Occipital lobe (tissue), 2 donors: ENCODE measurements around the gene TAX1BP1. TPM values are rescaled to one million over a fixed set of nuclear protein-coding genes. Genes with fewer than 3 reads are reported as not detected.

Source experiments
- DNase-seq: peaks from one replicate; lab custom pipeline; 2025; lab: John Stamatoyannopoulos, UW
- total RNA-seq: library from RNA; depleted of rRNA; stranded (reverse); fragments of >200 nt; gene quantifications from one replicate; pipeline ENCODE4 v1.2.3, GENCODE V29; 2014

Gene TAX1BP1
- total RNA-seq, 1 donor from 2014 or later = 81.1 TPM

DNA sequence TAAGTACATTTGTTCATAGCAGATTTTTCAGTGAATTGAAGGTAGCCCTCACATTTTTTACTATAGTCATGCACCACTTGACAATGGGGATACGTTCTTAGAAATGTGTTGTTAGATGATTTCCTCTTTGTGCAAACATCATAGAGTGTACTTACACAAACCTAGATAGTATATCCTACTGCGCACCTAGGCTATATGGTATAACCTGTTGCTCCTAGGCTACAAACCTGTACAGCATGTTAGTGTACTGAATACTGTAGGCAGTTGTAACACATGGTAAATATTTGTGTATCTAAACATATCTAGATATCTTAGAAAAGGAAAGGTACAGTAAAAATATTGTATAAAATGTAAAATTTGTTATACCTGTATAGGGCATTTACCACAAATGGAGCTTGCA is 41.2 kb downstream of the TAX1BP1 start:
- DNase-seq = no peak

GRCh38 chr7:27782849-27783248 is 42.9 kb downstream of the TAX1BP1 start:
- no peak for DNase-seq

DNA sequence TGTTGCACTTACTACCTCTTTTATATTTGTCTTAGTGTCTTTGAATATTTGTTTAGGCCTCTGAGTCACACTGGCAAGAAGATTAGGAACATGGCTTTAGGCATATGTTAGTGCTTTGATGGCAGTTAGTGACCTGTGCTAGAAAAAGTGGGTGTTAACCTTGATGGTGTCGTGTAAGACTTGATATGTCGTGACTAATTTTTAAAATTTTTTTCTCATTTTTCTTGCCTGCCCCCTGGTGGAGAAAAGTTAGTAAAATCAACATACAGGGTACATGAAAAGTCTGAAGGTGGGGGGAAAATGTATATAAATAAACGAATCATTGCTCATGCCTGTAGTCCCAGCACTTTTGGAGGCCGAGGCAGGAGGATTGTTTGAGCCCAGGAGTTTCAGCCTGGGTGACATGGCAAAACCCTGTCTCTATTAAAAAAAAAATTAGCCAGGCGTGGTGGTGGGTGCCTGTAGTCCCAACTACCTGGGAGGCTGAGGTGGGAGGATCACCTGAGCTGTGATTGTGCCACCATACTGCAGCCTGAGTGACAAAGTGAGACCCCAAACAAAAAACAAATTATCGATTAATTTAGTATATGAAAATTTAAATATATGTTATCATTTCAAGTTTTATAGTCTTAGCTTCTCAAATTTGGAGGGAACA is 44.6 kb downstream of the TAX1BP1 start:
- DNase-seq = no peak

DNA sequence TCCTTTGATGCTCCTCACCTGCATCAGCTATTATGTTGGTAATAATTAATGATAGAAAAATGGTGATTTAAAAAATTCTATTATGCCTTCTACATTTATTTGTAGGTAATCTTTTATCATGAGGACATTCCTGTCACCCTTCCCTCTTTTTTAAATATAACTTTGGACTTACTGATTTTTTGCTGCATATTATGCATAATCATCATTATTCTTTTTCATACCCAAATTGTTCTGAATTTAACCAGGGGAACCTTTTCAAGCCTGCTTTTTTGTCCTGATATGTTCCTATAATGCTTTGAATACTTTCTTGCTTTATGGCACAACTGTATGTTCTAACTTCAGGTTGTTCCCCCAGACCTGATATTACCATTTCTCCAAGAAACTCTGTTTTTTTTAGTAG is 48.5 kb downstream of the TAX1BP1 start:
- DNase-seq = no peak

- no peak for DNase-seq
Observed at GRCh38 chr7:27793780-27794179, 53.8 kb downstream of the TAX1BP1 start.

DNA sequence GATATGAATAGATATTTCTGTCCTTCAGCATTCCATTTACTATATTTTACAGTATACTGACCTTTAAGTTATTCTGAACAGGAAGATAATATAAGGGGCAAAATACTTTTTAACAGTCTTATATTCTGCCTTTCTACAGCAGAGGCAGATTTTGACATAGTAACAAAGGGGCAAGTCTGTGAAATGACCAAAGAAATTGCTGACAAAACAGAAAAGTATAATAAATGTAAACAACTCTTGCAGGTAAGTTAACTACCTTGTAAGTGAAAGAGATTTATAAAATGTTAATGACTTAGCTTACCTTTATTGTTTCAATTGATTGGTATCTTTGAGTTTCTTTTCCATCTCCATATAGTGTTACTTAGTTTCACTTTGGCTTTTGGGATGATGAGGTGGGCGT is 56.0 kb downstream of the TAX1BP1 start:
- DNase-seq = no peak

DNA sequence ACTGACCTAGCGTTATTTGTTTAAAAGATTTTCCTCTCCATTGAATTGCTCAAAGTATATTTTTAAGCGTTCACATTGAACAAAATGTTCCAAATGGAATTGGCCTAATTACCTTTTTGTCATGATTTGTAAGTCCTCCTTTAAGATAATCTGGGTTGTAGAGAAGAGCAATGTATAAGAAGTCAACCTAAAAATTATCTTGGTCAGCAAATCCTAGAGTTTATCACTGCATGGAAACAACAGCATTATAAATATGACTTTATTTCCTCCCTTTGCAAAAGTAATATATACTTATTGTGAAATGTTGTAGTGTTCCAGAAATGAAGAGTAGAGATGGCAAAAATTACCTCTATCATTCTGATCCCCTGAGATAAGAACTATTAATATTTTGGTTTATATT is 59.2 kb downstream of the TAX1BP1 start:
- DNase-seq = no peak

GRCh38 chr7:27802999-27803398 is 63.0 kb downstream of the TAX1BP1 start:
- no peak for DNase-seq

DNA sequence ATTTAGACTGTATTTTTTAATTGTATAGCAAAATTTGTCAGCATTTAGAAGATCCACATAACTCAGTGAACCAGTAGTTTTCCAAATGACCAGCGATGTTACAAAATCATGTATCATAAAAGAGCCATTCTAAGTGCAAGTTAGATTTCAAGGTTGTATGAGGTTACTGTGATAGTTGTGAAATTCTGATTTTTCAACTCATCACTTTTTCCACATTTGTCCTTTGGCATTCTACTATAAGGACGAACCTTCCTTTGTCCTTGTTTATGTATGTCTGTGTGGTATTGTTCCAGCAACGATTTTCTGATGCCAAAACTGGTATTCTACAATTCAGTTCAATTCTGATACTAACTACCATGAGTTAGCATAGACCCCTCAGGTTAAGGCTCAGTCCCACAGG is 64.2 kb downstream of the TAX1BP1 start:
- no peak for DNase-seq

DNA sequence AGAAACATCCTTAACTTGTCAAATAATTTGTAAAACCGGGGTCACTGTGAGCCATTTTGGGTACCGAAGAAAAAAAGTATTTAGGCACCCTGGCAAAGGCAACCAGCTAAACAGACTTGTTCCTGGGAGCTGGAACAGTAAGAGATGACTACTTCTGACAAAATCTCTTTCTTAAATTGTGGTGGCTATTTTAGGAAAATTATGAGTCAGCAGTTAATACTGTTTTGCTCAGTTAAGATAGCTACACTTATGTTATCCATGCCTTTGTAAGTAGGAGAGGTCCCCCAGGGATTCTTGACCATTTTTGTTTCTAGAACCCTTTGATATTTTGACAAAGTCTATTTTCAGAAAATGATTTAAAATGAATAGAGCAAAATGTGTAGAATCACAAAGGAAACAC is 68.7 kb downstream of the TAX1BP1 start:
- DNase-seq = no peak

DNA sequence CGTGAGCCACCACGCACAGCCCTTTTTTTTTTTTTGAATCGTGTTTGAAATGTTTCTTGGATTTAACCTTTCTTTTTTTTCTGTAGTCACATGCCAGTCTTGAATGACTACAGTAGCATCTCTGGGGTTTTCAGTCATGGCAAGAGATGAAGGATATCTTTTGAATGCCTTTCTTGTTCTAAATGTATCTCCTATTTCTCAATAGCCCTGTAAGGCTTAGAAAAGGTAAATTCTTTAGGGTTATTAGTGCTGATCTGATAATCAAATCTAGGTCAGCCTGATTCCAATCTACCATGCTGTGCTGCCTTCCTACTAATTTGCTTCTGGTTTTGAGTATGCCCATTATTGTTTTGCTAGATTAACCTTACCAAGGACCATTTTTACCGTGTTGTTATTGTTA is 70.2 kb downstream of the TAX1BP1 start:
- DNase-seq = no peak

- no peak for DNase-seq
Observed at GRCh38 chr7:27812706-27813105, 72.7 kb downstream of the TAX1BP1 start.

GRCh38 chr7:27822245-27822644 is 82.3 kb downstream of the TAX1BP1 start:
- DNase-seq = no peak

DNA sequence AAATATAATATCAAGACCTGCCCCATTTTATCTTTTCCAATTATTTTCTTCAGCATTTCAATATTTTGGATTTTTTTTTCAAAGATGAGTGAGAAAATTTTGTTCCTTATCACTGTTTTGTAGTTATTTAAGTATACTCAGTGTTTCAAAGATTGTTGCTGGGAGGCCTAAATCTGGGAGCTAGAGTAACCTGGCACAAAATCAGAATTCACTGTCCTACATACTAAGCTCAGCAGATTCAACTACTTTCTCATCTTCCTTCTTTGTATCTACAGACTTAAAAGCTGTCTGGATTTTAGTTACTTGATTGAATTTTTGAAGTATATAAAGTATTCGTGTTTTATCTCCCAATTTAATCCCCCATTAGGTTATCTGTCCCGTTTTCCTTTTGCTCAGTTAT is 85.9 kb downstream of the TAX1BP1 start:
- DNase-seq = no peak

- no peak for DNase-seq
Observed at GRCh38 chr7:27826357-27826756, 86.4 kb downstream of the TAX1BP1 start.

DNA sequence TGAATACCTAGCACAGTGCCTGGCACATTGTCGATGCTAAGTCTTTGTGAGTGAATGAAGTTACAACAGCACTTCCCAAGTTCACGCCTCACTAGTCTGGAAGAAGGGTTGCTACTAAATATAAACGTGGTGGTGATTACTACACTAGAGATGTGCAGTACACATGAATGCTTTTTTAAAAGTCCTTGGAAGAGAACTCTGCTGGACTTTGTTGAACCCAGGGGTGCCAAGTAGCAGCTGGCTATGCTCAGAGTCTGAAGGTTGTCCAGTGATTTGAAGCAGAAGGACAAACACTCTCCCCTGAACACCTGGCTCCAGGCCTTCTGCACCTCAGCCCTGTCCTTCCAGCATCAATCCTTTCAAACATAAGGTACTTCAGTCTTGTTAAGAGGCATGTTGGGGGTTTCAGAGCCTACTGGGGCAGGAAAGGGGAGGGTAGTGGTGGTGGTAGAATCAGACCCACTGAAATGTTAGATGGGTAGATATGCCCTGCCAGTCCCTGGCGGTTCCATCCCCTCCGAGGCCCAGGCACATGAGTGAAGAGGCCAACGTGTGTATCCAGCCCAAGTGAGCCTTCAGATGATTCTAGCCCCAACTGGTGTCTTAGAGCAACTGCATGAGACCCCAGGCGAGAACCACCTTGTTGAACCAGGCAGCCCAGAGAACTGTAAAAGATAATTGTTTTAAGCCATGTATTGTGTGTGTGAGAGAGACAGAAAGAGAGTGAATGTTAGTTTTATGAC is 94.4 kb downstream of the TAX1BP1 start:
- no peak for DNase-seq

GRCh38 chr7:27835376-27835775 is 95.4 kb downstream of the TAX1BP1 start:
- no peak for DNase-seq

GRCh38 chr7:27836536-27836935 is 96.6 kb downstream of the TAX1BP1 start:
- no peak for DNase-seq

DNA sequence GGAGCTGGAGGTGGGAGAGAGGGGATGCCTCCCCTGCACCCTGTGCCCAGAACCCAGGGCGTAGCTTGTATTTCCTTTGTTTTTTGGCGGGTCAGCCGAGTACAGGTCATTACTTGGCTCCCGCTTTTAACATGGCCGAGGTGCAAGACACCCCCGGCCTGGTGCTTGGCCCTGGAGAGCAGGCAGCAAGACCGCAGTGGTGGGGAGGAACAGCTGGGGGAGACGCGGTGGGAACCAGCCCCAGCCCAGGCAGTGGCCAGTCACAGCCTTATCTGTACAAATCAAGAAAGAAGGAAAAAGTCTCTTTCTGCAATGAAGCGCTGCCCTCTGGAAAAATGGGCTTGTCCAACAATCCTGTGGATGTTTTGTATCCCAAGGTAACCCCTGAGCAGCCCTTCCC is 99.1 kb downstream of the TAX1BP1 start:
- DNase-seq = no peak

DNA sequence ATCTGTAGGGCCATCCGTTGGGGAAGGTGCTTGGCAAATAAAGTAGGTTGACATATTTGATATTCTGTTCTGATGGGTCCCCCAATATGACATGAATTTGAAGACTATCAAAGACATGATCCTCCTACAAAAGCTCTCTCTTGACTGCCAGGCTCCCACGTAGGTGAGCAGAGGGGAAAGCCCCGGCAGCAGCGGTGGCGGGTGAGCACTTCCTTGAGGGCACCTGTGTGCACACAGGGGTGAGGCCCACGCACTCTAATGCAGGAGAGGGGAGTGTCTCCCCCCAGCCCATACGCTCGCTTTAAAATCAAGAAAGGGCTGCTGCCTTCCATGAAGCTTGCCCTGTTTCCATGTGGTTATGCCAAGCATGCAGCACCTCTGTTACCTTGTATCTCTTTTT is 100.4 kb downstream of the TAX1BP1 start:
- no peak for DNase-seq

GRCh38 chr7:27840760-27841364 is 100.9 kb downstream of the TAX1BP1 start:
- no peak for DNase-seq

DNA sequence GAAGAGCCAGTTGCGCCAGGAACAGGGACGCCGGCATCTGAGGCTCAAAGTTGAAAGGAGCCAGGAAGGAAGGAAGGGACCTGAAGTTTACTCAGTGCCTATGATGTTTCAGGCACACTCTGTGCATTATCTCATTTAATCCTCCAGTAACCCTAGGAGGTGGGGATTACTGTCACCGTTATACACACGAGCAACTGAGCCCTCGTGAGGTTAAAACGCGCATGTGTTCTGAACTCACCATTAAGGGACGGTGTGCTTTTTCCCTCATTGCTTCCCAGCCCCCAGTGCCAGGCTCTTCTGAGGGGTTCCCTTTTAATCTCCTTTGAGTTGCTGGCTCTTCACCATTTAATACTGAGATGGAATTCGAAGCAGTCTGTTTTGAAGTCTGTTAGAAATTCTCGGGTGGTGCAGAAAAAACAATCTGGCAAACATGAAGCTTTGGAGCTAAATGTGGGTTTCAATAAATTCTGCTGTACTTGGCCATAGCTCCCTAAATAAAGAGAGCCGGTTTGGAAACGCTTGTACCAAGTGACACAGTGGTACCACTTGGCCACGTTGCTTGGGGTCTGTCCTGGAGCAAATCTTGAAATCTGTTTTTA is 102.2 kb downstream of the TAX1BP1 start:
- DNase-seq = no peak

GRCh38 chr7:27842851-27843250 is 102.9 kb downstream of the TAX1BP1 start:
- DNase-seq = no peak
